Aorta (tissue), 5 donors: ENCODE data around the gene ARHGDIB. TPM values are rescaled to one million over a fixed set of nuclear protein-coding genes. Genes with fewer than 3 reads are reported as not detected.

Source experiments
- ATAC-seq: fragments of 200-7000 bp; cut with Tn5 transposase; one replicate; pipeline ENCODE4 v1.9.1; 2022; ENCODE audit warnings: moderate library complexity; ENCODE audit not compliant: low FRiP score
- DNase-seq, 2 donors: peaks; one replicate each; pipeline ENCODE4 v3.0.0-alpha.2; 2020
- H3K27ac ChIP-seq, 2 donors: one replicate each; pipeline ENCODE4 v1.5.1; 2013; ENCODE audit warnings: low read length in 2 of 2, mild to moderate bottlenecking in 2 of 2, moderate library complexity in 2 of 2, control low read depth in 1 of 2, inconsistent platforms in 1 of 2, low read depth in 1 of 2
- H3K27me3 ChIP-seq, 2 donors: one replicate each; pipeline ENCODE4 v1.6.1; 2013; ENCODE audit warnings: control low read depth in 1 of 2, low read length in 1 of 2, mild to moderate bottlenecking in 1 of 2, moderate library complexity in 1 of 2; ENCODE audit not compliant: insufficient read depth in 2 of 2, control insufficient read depth in 1 of 2
- H3K36me3 ChIP-seq, 2 donors: one replicate each; pipeline ENCODE4 v1.6.1; 2013; ENCODE audit warnings: control low read depth in 1 of 2, low read length in 1 of 2, mild to moderate bottlenecking in 1 of 2; ENCODE audit not compliant: insufficient read depth in 2 of 2, control insufficient read depth in 1 of 2
- H3K4me1 ChIP-seq, 2 donors: one replicate each; pipeline ENCODE4 v1.6.1; 2013; ENCODE audit warnings: low read length in 2 of 2, control low read depth in 1 of 2, mild to moderate bottlenecking in 1 of 2, moderate library complexity in 1 of 2; ENCODE audit not compliant: insufficient read depth in 2 of 2, control insufficient read depth in 1 of 2
- H3K4me3 ChIP-seq, 2 donors: one replicate each; pipeline ENCODE4 v1.5.1; 2013; ENCODE audit warnings: low read length in 2 of 2, control low read depth in 1 of 2, mild to moderate bottlenecking in 1 of 2
- H3K9me3 ChIP-seq: one replicate; pipeline ENCODE4 v1.6.1; 2013; ENCODE audit warnings: mild to moderate bottlenecking, low read length; ENCODE audit not compliant: control insufficient read depth
- WGBS, 2 donors: extraction: QIAGEN DNeasy Blood & Tissue Kit; methylation state at CpG; one replicate each; pipeline ENCODE4 v1.1.7; 2013; 5-methylcytosine and 5-hydroxymethylcytosine counted together
- intact Hi-C, 2 donors: fragments of 100-400 bp; cut with DNase I; formaldehyde crosslinking; loops; one replicate each; pipeline versions ENCODE4 v1.14.2 to v1.15.0; 2022
- polyA plus RNA-seq, 2 donors: library from polyadenylated mRNA; stranded (reverse); fragments of 200-250 nt; gene quantifications; one replicate each; pipeline ENCODE4 v1.2.3, GENCODE V29; 2013
- total RNA-seq, 2 donors: library from RNA; stranded (reverse); fragmentation: NEBNext Ultra II Directional; extraction: Animal tissue kit (Norgen Biotek cat#: 25700); gene quantifications; one replicate each; pipeline ENCODE4 v1.2.1, GENCODE V29; 2021
- donor health status: healthy with polysubstance abuse.
- donor health status: Bipolar disorder and iron deficiency.
- donor health status: DM: no; HTN: no; CAD: no.
- donor health status: DM: no; HTN: no; CAD: no.
- donor health status: DM: yes; HTN: yes; CAD: no.

The ARHGDIB gene
- total and polyA plus RNA-seq, 4 donors, result 119 to 248 (median 152) TPM

DNA sequence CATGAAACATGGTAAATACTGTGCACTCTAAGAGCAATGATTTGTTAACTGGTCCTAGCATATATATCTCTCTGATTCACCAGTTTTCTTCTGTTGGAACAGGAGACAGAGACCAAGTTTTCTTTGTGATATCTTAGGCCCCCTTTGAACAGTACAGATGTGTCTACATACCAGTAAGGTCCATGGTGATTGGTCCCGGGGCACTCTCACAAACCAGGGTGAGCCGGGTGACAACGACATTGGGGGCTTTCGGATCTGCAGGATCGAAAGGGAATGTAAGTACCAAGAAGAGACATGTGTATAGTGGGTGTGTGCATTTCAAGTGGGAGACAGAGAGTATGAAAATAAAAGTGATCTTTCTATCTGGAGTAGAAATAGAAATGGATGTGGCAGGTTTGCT lies 11.8 kb downstream of the ARHGDIB start:
- H3K4me3 ChIP-seq, result no peak overlapping the region
- ATAC-seq, result no peak
- 95% methylated on average over 5 of the region's 5 CpGs for WGBS, 2 donors
- no peaks in the 10 kb centered on the region for H3K9me3 ChIP-seq
- H3K4me1 ChIP-seq, result peaks cover 5 to 8% of the 10 kb centered on the region in 2 donors
- H3K27ac ChIP-seq, result peak overlapping the region in 1 of 2 donors; percentile 64
- intact Hi-C loops, result loop anchor here (5.0 kb wide), 1 partner anchor 62 kb away; the partner anchor contains the start of gene MGP (in 2 of the 2)
- no peaks in the 10 kb centered on the region for H3K27me3 ChIP-seq
- H3K36me3 ChIP-seq, result peaks cover under 1 to 4% of the 10 kb centered on the region in 2 donors
- no peak for DNase-seq

DNA sequence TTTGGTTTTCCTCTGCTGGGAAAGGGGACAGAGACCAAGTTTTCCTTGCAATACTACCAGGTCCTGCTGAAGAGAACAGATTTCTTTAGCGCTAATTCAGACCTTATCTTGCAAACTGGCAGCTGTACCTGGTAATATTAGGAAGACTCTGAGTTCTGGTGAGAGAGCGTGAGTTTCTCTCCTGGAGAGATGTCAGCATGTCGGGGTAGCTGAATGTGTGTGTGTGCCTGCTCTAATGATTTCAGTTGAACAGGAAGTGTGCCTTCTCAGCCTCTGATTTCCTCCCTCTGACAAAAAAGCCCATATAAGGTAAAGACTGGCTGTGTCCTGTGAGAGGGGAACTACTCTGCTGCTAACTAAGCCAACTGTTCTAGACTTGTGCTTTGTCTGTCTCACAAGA lies 12.7 kb downstream of the ARHGDIB start:
- peak overlapping the region in 1 of 2 donors; percentile 76 for H3K4me3 ChIP-seq
- ATAC-seq (peak; percentile 90), DNase-seq (no peak)
- no peaks in the 10 kb centered on the region for H3K9me3 ChIP-seq
- 0 to 1% methylated on average over 3 of the region's 3 CpGs for WGBS, 2 donors
- H3K4me1 ChIP-seq, result peaks cover 5 to 8% of the 10 kb centered on the region in 2 donors
- peak overlapping the region; percentile 92 to 99 for H3K27ac ChIP-seq
- H3K27me3 ChIP-seq, result no peaks in the 10 kb centered on the region
- intact Hi-C loops, result loop anchor here in 1 of 2 donors (5.0 kb wide), 1 partner anchor 61 kb away; the partner anchor contains the start of gene MGP
- H3K36me3 ChIP-seq, result peaks cover 2 to 5% of the 10 kb centered on the region in 2 donors

DNA sequence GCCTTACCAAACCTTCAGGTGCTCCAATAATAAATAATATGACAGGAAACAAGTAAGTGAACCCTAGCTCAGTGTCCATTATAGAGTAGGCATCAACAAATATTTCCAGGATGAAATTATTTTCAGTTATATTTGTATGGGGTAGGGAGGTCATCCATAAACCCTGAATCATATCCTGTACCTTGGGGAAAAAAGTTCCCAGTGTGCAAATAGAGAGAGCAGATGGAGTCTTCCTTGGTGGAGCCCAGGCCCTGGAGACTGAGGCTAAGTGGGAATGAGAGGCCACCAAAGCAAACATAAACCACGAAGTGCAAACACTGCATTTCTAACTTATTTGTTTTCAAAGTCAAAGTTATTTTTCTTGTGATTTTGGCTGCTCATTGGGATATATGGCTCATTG lies 14.5 kb downstream of the ARHGDIB start:
- Histone ChIP-seq H3K36me3 (peaks cover 2 to 5% of the 10 kb centered on the region in 2 donors), H3K27ac (no peak overlapping the region)
- intact Hi-C loops, result loop anchor here in 1 of 2 donors (5.0 kb wide), 1 partner anchor 60 kb away; the partner anchor contains the start of gene MGP

DNA sequence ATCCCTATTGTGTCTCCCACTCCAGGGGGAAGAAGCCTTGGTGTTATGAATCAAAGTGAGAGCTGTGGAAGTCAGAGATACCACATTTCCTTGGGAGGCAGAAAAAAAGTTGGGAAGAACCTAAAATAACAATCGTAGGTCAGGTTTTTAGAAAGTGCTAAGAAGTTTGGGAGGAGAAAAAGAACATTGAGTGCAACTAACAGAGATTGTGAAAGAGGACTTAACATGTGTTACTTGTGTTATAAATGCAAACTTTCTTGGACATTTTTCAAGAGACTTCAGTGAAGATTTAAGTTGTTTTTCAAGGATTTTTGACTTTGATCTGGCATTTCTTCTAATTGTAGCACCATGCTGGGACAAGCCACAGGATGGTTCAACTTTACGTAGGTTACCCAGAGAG lies 15.2 kb downstream of the ARHGDIB start:
- Histone ChIP-seq H3K36me3 (peaks cover 2 to 5% of the 10 kb centered on the region in 2 donors), H3K27me3 (no peaks in the 10 kb centered on the region), H3K4me3 (no peak overlapping the region), H3K27ac (no peak overlapping the region), H3K4me1 (peaks cover 4 to 5% of the 10 kb centered on the region in 2 donors), H3K9me3 (no peaks in the 10 kb centered on the region)
- no peak for ATAC-seq
- 87 to 88% methylated on average over 2 of the region's 2 CpGs for WGBS, 2 donors
- no peak for DNase-seq
- intact Hi-C loops, result loop anchor here in 1 of 2 donors (5.0 kb wide), 1 partner anchor 59 kb away; the partner anchor contains the start of gene MGP

More for the DNA sequence above, 14.5 kb downstream of the ARHGDIB start:
- ATAC-seq, result no peak
- no peak for DNase-seq
- Histone ChIP-seq H3K9me3 (no peaks in the 10 kb centered on the region), H3K4me1 (peaks cover 4 to 5% of the 10 kb centered on the region in 2 donors), H3K27me3 (no peaks in the 10 kb centered on the region), H3K4me3 (no peak overlapping the region)
- 43 to 51% methylated on average over 1 of the region's 1 CpG for WGBS, 2 donors

DNA sequence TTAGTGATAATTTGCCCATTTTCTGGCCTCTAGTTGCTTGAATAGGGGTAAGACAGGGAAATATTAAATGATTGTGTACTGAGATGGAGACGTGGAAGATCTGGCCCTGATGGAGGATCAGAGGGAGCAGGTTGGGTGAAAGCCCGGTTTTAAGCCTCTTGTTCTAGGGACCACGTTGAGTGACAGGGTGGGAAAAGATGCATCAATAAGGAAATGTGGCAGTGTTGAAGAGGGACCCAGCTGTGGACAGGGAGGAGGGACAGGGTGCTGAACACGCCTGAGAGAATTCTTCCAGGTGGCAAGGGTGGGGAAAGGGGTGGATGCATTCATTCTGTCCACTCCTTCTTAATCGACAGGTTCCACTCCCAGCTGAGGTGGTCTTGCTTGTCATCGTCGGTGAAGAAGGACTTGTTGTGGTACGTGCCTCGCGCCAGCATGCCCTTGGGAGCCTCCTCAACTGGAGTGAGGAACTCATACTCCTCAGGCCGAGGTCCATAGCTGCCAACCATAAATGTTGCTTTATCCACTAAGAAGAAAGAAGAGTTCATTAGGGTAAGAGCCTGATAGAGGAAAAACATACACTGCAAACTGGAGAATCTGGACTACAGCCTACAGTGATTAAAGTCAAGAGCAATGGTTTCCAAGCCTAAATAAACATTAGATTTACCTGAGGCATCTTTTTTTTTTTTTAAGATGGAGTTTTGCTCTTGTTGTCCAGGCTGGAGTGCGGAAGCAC lies 19.0 kb downstream of the ARHGDIB start:
- intact Hi-C loops, result loop anchor here in 1 of 2 donors (5.0 kb wide), 1 partner anchor 45 kb away; no protein-coding TSS in a partner anchor
- no peak overlapping the region for H3K4me3 ChIP-seq
- peaks cover 2 to 5% of the 10 kb centered on the region in 2 donors for H3K36me3 ChIP-seq
- no peak overlapping the region for H3K27ac ChIP-seq
- no peaks in the 10 kb centered on the region for H3K9me3 ChIP-seq
- no peaks in the 10 kb centered on the region for H3K27me3 ChIP-seq
- ATAC-seq (no peak), DNase-seq (no peak)
- peaks cover 2 to 4% of the 10 kb centered on the region in 2 donors for H3K4me1 ChIP-seq
- 85 to 95% methylated on average over 12 of the region's 12 CpGs for WGBS, 2 donors

DNA sequence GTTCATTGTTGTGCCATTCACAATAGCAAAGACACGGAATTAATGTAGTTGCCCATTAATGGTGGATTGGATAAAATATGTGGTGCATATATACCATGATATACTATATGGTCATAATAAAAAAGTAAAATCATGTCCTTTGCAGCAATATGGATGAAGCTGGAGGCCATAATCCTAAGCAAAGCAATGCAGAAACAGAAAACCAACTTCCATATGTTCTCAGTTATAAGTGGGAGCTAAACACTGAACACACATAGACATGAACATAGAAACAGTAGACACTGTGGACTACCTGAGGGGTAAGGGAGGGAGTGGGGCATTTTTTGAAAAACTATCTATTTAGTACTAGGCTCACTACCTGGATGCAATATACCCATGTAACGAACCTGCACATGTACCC lies 20.0 kb downstream of the ARHGDIB start:
- ATAC-seq (no peak), DNase-seq (no peak)
- H3K4me3 ChIP-seq, result no peak overlapping the region
- no peak overlapping the region for H3K27ac ChIP-seq
- peaks cover 0 to under 1% of the 10 kb centered on the region in 2 donors for H3K4me1 ChIP-seq
- H3K36me3 ChIP-seq, result peaks cover 2 to 5% of the 10 kb centered on the region in 2 donors
- H3K9me3 ChIP-seq, result no peaks in the 10 kb centered on the region
- 96 to 98% methylated on average over 2 of the region's 2 CpGs for WGBS, 2 donors
- H3K27me3 ChIP-seq, result no peaks in the 10 kb centered on the region
- intact Hi-C loops, result loop anchor here in 1 of 2 donors (5.0 kb wide), 1 partner anchor 44 kb away; no protein-coding TSS in a partner anchor

DNA sequence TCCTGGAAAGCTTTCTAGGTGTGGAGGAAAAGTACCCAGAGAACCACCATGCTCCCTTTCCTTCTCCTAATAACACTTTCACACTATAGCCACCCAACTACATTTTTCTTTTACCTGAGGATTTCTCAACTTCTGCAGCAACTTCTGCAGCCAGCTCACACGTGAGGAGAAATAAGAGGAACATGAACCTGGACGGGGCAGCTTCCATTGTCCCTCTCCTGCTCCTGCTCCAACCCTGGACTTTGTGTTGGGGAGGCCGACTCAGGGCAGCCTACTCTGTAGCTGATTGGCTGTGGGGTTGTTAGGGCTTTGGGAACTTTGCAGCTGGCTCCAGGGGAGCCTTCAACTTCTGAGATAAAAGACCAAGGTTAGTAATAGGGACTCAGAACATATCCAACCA lies 23.1 kb downstream of the ARHGDIB start, which contains the start of gene ERP27:
Gene ERP27, minus strand, starts transcription at position 237 of the 400 bp plus-strand sequence. Its CDS starts 29 bp downstream, at position 208.
- no peaks in the 10 kb centered on the region for H3K36me3 ChIP-seq
- no peak within 1 kb of the TSS for H3K27ac ChIP-seq
- no peaks in the 10 kb centered on the region for H3K27me3 ChIP-seq
- ATAC-seq (no peak), DNase-seq (no peak)
- WGBS, 2 donors, result 84 to 85% methylated on average over 3 of the region's 3 CpGs
- H3K4me3 ChIP-seq, result no peak within 1 kb of the TSS
- intact Hi-C loops, result loop anchor here in 1 of 2 donors (10.0 kb wide), 1 partner anchor 56 kb away; no protein-coding TSS in a partner anchor
- no peaks in the 10 kb centered on the region for H3K4me1 ChIP-seq
- no peaks in the 10 kb centered on the region for H3K9me3 ChIP-seq

DNA sequence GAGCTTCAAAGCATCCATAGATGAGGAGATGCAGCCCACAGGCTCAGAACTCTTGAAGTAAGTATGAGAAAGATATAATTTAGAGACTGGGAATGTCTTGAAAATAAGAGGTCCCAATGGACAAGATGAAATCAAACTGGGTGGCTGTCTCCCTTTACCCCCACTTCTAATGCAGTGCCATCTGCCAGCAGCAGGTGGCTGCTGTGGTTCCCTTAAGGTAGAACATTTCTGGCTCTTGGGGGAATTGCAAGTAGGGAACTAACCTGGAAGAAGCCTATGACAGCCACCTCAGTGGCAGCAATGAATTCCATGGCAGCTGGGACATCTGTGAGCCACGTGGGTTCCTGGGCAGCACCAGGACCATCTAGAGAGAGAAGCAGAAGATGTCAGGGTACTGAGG lies 23.7 kb downstream of the ARHGDIB start:
- no peak for DNase-seq
- H3K9me3 ChIP-seq, result no peaks in the 10 kb centered on the region
- H3K27me3 ChIP-seq, result no peaks in the 10 kb centered on the region
- 65 to 73% methylated on average over 1 of the region's 1 CpG for WGBS, 2 donors
- ATAC-seq, result no peak
- no peak overlapping the region for H3K27ac ChIP-seq
- H3K4me3 ChIP-seq, result no peak overlapping the region
- no peaks in the 10 kb centered on the region for H3K36me3 ChIP-seq
- no peaks in the 10 kb centered on the region for H3K4me1 ChIP-seq
- intact Hi-C loops, result loop anchor here in 1 of 2 donors (10.0 kb wide), 1 partner anchor 57 kb away; no protein-coding TSS in a partner anchor
